HG03045 (cell line): ENCODE data around the gene TNFRSF18.

ENCODE experiments used
- ATAC-seq: cut with Tn5 transposase; IDR thresholded peaks from one replicate; pipeline ENCODE4 v1.9.1; 2021; ENCODE audit warnings: mild to moderate bottlenecking, moderate library complexity; ENCODE audit not compliant: unreplicated experiment

TNFRSF18 gene

GRCh38 chr1:1228596-1229321 lies 22.4 kb upstream of the TNFRSF18 start:
- ATAC-seq: no peak

GRCh38 chr1:1228187-1228586 lies 21.8 kb upstream of the TNFRSF18 start:
- ATAC-seq: no peak

DNA sequence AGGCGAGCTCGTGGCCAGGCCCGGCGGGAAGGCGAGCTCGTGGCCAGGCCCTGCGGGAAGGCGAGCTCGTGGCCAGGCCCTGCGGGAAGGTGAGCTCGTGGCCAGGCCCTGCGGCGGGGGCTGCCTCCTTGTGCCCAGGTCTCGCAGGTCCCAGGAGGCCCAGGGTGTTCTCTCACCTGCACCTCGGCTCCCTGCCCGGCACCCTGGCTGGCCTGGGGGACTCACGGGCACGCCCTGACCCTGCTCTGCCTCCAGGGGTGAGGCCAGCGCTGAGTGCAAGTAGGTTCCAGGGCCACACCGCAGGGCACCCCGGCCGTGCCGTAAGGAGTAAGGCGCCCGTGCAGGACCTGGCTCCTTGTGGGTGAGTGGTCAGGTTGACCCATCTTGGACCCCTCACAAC lies 21.0 kb upstream of the TNFRSF18 start:
- ATAC-seq: no peak

DNA sequence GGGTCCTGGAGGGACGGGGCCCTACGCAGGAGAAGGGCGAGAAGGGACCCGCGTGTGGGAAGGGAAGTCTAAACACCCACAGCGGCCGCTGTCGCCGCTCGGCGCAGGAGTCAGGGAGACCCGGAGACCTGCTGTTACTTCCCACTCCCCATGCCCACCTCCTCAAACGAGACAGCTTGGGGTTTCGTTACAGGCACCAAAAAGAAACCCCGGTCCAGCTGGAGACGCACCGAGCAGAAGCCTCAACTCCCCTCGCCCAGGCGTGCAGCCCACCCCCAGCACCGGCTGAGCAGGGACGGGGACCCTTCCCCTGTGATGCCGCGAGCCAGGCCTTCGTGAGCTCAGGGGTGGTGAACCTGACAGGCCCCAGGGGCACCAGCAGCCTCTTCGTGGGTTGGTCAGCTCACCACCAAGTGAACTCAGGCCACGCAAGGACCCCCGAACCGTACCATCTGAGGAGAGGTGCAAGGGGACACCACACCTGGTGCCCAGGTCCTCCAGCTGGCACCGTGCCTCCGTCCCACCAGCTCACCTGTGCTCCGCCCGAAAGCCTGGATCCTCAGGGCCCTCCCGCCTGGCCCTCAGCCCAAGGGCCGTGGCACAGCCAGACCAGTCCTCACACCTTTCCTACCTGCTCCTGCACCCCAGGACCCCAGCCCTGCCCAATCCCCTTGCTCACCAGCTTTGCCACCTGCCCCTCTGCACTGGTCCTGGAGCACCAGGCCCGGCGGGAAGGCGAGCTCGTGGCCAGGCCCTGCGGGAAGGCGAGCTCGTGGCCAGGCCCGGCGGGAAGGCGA lies 20.4 kb upstream of the TNFRSF18 start:
- no peak for ATAC-seq

DNA sequence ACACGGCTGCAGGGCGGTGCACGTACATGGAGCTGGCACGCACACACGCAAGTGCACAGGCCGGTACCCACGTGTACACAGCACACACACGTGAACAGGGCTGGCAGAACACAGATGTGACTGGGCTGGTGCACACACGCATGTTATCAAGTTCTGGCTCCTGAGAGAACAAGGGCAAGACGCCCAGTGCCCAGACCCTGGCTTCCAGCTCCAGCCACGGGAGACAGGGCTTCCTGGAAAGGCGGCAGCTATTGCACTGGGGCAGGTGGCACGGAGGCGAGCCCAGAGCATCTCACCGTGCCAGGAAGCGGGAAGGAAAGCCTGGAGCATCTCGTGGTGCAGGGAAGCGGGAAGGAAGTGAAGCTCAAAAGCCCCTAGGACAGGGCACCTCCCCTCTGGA lies 19.5 kb upstream of the TNFRSF18 start:
- ATAC-seq: no peak

DNA sequence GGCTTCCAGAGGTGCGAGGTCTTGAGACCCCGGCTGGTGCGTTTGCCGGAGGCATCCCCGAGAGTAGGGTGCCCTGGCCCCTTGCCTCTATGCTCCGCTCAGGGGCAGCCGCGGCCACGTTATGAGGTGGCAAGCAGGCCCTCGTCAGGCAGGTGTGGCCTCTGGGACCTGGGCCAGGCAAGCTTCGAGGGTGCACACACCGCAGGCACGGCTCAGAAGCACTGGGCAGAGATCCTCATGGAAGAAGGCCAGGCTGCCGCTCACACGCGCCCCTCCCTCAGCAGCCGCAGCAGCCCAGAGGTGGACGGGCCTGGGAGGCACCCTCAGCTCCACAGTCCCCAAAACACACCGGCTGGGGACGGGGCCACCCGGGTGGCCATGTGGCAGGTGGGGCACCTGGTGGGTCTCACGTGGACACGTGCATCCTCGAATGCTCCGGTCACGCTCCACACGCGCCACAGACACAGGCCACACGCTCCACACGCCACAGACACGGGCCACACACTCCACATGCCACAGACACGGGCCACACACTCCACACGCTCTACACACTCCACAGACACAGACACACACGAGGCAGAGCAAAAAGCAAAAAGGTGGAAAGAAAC lies 18.9 kb upstream of the TNFRSF18 start:
- ATAC-seq: no peak

DNA sequence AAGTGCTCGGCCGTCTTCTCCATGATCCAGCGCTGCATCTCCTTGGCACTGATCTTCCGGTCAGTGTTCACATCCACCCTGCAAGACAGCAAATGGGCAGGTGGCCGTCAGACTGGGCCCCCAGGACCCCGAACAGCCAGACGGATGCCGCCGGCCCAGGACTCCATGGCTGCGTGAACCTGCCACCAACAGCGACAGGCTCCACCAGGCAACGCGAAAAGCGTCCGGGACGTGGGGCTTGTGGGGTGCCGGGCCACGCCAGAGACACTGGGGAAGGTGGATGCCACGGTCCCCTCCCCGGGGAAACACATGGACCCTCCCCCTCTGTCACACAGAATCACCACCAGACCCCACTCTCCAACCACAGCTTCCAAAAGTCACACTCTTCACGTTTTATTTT lies 17.5 kb upstream of the TNFRSF18 start:
- ATAC-seq: no peak

GRCh38 chr1:1223321-1223720 lies 16.9 kb upstream of the TNFRSF18 start:
- no peak for ATAC-seq

- no peak for ATAC-seq
These were observed 16.3 kb upstream of the TNFRSF18 start for GRCh38 chr1:1222575-1223225.

DNA sequence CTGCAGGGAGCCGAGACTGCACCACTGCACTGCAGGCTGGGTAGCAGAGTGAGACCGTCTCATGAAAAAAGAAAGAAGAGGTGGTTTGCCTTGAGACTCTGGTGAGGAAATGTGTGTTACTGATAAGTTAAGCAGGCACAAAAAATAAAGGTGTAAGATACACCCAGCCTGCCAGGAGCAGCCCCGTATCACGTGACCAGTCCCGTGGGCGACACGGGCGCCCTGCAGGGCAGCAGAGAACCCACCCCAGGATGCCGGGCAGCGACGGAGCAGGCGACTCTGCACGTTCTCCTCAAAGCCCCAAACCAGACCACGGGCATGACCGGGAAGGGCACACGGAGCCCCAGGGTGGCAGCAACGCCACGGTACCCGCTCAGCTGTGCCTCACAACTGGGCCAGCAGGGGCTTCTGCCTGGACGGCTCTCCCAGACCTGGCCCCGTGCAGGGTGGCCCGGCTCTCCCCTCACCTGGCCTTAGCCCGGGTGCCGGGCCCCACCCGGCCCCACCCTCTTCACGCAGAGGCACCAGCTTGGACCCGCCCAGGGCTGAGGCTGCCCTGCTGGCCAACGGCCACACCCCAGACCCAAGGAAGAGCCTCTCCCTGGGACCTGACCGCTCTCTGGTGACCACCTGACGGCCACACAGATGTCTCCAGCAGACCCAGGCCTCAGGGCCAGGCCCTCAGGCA lies 15.6 kb upstream of the TNFRSF18 start:
- ATAC-seq: no peak

DNA sequence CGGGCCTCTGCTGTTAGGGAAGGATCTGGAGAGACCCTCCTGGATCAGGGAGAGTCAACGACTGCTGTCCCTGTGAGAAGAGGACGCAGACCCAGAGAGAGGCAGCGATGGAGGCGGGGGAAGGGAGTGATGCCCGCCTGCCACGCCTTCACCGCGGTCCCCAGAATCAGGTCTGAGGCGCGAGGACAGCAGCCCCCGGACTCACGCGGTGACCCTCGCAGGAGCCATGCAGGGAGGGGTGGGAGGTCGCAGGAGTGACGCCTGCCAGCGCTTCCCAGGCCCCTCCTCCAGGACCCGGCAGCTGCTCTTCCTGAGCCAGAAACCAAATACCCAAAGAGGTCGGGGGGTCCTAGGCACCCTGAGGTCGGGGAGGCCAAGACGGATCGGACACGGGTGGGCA lies 13.8 kb upstream of the TNFRSF18 start:
- no peak for ATAC-seq

DNA sequence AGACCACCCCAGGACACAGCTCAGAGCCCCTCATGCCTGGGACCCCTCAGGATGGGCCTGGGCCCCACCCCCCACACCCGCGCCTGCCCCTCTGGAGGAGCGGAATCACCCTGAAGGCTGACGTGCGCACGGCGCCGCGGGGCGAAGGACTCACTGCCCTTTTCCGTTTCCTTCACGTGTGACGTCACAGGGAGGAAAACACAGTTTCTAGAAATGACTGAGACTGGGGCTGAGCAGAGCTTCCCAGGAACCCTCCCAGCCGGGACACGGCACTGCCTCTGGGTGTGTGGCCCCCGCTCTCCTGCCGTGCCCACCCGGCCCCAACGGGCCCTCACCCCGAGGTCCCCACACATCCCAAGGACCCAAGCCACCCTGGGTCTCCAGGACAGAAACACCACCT lies 12.9 kb upstream of the TNFRSF18 start:
- no peak for ATAC-seq

DNA sequence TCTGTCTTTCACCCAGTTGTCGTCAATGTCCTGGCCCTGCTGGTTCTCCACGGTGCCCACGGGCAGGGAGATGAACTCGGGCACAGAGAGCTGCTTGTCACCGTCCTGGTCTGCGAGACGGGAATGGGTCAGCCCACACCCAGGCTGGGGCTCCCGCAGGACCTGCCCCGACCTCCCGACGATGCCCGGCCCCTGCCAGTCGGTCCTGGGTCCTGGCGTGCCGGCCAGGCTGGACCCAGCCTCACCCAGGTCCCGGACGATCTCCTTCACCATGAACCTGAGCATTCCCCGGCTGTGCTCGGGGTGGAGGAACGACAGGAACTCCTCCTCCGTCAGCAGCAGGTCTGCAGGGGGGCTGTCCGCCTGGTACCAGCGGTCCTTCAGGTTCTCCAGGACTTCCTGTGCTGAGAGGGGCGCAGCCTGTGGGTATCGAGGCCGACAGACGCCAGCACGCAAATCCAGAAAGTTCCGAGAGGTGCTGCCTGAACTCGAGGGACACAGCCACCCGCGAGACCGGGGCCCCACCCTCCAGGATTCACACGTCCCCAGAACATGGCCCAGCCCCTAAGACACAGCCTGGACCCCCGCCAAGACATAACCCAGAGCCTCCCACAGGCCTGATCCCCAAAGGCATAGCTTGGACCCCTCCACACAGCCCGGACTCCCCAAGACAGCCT lies 12.3 kb upstream of the TNFRSF18 start:
- no peak for ATAC-seq

- ATAC-seq: no peak
These were observed 11.5 kb upstream of the TNFRSF18 start for GRCh38 chr1:1217621-1218523.

GRCh38 chr1:1216770-1217620 lies 10.6 kb upstream of the TNFRSF18 start:
- no peak for ATAC-seq

DNA sequence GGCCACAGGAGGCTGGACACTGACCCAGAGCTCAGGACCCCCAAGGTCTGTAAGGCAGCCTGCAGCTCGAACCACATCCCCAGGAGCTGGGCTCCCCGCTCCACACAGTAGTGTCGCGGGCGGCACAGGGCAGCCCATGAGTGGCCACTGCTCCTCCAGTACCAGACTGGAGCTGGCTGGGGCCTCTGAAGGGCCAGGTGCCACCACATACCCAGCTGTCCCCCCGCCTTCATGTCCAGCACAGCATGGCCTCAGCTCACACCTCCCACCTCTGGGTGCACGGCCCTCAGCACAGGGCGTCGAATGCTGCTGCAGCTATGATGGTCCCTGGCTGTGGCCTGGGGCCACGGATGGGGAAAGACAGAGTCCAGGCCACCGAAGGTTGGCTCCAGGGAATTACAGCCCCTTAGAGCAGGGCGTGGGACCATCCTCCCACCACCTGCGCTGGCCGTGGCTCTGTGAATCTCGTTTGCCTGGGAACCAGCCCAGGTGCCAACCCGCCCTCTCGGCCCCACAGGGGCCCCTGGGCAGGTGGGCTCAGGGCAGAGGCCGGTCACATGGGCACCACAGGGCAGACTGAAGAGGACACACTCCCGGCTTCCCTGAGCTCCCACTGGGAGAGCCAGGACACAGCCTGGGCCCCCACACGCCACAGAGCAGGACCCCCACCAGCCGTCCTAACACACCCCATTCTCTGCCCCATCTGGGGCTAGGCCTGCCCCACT lies 9.7 kb upstream of the TNFRSF18 start:
- ATAC-seq: no peak

DNA sequence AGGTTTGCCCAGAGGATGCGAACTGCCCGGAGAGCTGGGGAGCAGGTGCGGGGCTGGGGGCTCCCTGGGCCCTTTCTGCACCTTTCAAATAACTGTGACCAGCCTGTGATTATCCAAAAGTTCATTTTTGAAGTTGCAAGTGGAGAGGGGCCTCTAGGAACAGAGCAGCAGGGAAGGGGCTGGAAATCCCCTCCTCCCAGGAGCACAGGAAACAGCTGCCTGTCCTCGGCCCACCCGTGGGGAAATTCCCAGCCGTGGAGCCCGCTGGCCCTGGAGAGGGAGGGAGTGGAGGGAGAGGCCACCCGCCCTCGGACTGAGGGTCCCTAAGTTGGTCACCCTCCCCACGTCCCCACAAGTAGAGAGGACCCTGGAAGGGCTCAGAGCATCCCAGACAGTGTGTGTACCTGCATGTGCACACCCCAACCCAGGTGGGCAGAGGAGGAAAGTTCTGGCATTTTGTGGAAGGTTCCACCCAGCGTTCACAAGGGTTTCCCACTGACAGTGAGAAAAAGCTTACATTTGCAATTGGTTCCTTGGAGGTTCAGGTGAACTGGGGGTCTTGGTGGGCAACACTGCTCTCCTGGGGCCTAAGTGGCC lies 8.8 kb upstream of the TNFRSF18 start:
- ATAC-seq: no peak
